BLaER1 (cell line): Measurements from ENCODE around the gene ATRNL1.

Experiments
- H3K27ac ChIP-seq: shearing (Covaris generic); formaldehyde crosslinking; 2 replicates; pipeline ENCODE4 v1.8.1; 2022
- H3K27me3 ChIP-seq: shearing (Covaris generic); formaldehyde crosslinking; 2 replicates; pipeline ENCODE4 v1.8.1; 2022
- H3K36me3 ChIP-seq: shearing (Covaris generic); formaldehyde crosslinking; 2 replicates; pipeline ENCODE4 v1.8.1; 2022
- H3K4me1 ChIP-seq: shearing (Covaris generic); formaldehyde crosslinking; 2 replicates; pipeline ENCODE4 v1.8.1; 2022
- H3K4me2 ChIP-seq: shearing (Covaris generic); formaldehyde crosslinking; 2 replicates; pipeline ENCODE4 v1.8.1; 2022
- H3K4me3 ChIP-seq: shearing (Covaris generic); formaldehyde crosslinking; 2 replicates; pipeline ENCODE4 v1.8.1; 2022
- H3K9ac ChIP-seq: shearing (Covaris generic); formaldehyde crosslinking; 2 replicates; pipeline ENCODE4 v1.8.1; 2022
- H3K9me3 ChIP-seq: shearing (Covaris generic); formaldehyde crosslinking; 2 replicates; pipeline ENCODE4 v1.8.1; 2022
- H4K20me1 ChIP-seq: shearing (Covaris generic); formaldehyde crosslinking; 2 replicates; pipeline ENCODE4 v1.8.1; 2022
- Cebpa-rat ChIP-seq: shearing (Covaris generic); IDR thresholded peaks from 2 replicates; pipeline ENCODE4 v1.8.1; 2022

The ATRNL1 gene

GRCh38 chr10:115761166-115761565 is 668.0 kb downstream of the ATRNL1 start:
- no peak for TF ChIP-seq Cebpa-rat
- H3K4me2 ChIP-seq: no peak overlapping the region

DNA sequence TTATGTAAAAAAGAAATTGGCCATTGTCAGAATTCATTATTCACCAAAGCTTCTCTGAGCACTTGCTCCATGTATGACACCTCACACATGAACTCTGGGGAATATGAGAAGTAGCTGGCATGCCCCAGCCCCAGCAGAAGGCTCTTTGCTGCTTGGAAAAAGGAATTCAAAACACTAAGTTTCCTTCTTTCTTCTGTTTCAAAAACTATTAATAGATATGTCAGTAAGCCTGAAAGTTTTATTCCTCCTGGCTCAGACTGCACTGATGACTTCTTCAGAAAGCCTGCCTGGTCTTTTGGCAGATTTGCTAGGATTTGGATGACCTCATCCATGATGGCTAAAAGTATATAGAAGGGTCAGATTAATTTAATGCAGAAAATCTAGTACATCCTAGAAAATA is 668.9 kb downstream of the ATRNL1 start:
- no peaks in the 10 kb centered on the region for H3K4me1 ChIP-seq
- no peak overlapping the region for H3K4me2 ChIP-seq
- no peaks in the 10 kb centered on the region for H3K36me3 ChIP-seq
- H3K9me3 ChIP-seq: no peaks in the 10 kb centered on the region
- no peak overlapping the region for H3K4me3 ChIP-seq
- no peak overlapping the region for H3K9ac ChIP-seq
- no peak overlapping the region for H3K27ac ChIP-seq
- no peak for TF ChIP-seq Cebpa-rat
- no peaks in the 10 kb centered on the region for H3K27me3 ChIP-seq
- H4K20me1 ChIP-seq: no peaks in the 10 kb centered on the region

More at GRCh38 chr10:115761166-115761565, 668.0 kb downstream of the ATRNL1 start:
- Histone ChIP-seq H3K9ac (no peak overlapping the region), H3K4me1 (no peaks in the 10 kb centered on the region), H3K9me3 (no peaks in the 10 kb centered on the region), H3K36me3 (no peaks in the 10 kb centered on the region), H3K27me3 (no peaks in the 10 kb centered on the region), H4K20me1 (no peaks in the 10 kb centered on the region), H3K4me3 (no peak overlapping the region), H3K27ac (no peak overlapping the region)

DNA sequence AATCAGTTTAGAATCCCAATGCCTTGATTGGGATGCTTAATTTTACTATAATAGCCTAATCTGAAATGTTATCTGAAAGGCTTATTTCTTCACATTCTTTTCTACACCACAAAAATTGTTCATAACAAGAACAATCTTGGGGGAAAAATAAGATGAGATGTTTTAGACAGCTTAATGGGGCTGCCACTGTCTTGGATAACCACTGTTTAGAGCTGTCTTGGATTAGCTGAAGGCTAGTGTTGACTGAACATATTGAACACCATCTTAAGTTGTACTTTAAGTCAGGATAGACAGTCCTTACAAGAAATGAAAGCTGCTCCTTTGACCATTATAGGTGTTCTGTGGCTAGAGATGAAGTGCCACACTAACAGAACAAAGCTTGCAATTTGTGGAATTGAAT is 678.6 kb downstream of the ATRNL1 start:
- no peak overlapping the region for H3K4me3 ChIP-seq
- no peak overlapping the region for H3K4me2 ChIP-seq
- no peak overlapping the region for H3K27ac ChIP-seq
- TF ChIP-seq Cebpa-rat: no peak
- no peak overlapping the region for H3K9ac ChIP-seq
- H3K9me3 ChIP-seq: no peaks in the 10 kb centered on the region
- H3K27me3 ChIP-seq: no peaks in the 10 kb centered on the region
- no peaks in the 10 kb centered on the region for H4K20me1 ChIP-seq
- H3K4me1 ChIP-seq: no peaks in the 10 kb centered on the region
- H3K36me3 ChIP-seq: no peaks in the 10 kb centered on the region

GRCh38 chr10:115772606-115773005 is 679.4 kb downstream of the ATRNL1 start:
- Histone ChIP-seq H3K4me1 (no peaks in the 10 kb centered on the region), H3K36me3 (no peaks in the 10 kb centered on the region), H3K9ac (no peak overlapping the region), H3K27ac (no peak overlapping the region), H3K27me3 (no peaks in the 10 kb centered on the region), H3K9me3 (no peaks in the 10 kb centered on the region), H3K4me3 (no peak overlapping the region), H3K4me2 (no peak overlapping the region), H4K20me1 (no peaks in the 10 kb centered on the region)
- TF ChIP-seq Cebpa-rat: no peak

GRCh38 chr10:115773832-115774231 is 680.7 kb downstream of the ATRNL1 start:
- no peak overlapping the region for H3K4me2 ChIP-seq
- TF ChIP-seq Cebpa-rat: no peak
- no peaks in the 10 kb centered on the region for H3K27me3 ChIP-seq
- no peaks in the 10 kb centered on the region for H3K4me1 ChIP-seq
- H3K27ac ChIP-seq: no peak overlapping the region
- H3K36me3 ChIP-seq: no peaks in the 10 kb centered on the region
- no peaks in the 10 kb centered on the region for H3K9me3 ChIP-seq
- no peak overlapping the region for H3K9ac ChIP-seq
- no peaks in the 10 kb centered on the region for H4K20me1 ChIP-seq
- H3K4me3 ChIP-seq: no peak overlapping the region

DNA sequence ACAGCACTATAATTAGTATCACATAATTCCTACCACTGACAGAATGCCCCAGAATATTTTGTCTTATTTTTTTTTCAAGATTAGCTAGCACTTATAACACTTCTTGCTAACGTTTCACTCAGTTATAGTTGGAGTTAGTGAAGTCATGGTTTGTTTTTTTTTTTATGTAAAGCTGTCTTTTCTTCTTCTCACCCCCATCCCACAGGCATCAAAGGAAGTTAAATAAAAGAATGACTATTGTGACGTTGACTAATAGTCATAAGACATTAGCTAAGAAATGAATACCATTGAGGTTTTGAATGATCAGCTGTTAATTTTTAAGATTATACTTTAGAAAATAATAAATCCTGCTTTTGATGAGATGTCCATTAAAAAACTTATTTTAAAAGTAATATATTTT is 681.6 kb downstream of the ATRNL1 start:
- no peaks in the 10 kb centered on the region for H4K20me1 ChIP-seq
- no peaks in the 10 kb centered on the region for H3K27me3 ChIP-seq
- no peak overlapping the region for H3K27ac ChIP-seq
- no peak for TF ChIP-seq Cebpa-rat
- H3K4me2 ChIP-seq: no peak overlapping the region
- no peak overlapping the region for H3K9ac ChIP-seq
- H3K9me3 ChIP-seq: no peaks in the 10 kb centered on the region
- H3K36me3 ChIP-seq: no peaks in the 10 kb centered on the region
- H3K4me3 ChIP-seq: no peak overlapping the region
- H3K4me1 ChIP-seq: no peaks in the 10 kb centered on the region

- no peaks in the 10 kb centered on the region for H3K36me3 ChIP-seq
- H3K9me3 ChIP-seq: no peaks in the 10 kb centered on the region
- no peak overlapping the region for H3K4me3 ChIP-seq
- no peak for TF ChIP-seq Cebpa-rat
- no peaks in the 10 kb centered on the region for H4K20me1 ChIP-seq
- no peaks in the 10 kb centered on the region for H3K27me3 ChIP-seq
- no peak overlapping the region for H3K27ac ChIP-seq
- H3K4me2 ChIP-seq: no peak overlapping the region
- no peak overlapping the region for H3K9ac ChIP-seq
- no peaks in the 10 kb centered on the region for H3K4me1 ChIP-seq
Measured at GRCh38 chr10:115777646-115778045, 684.5 kb downstream of the ATRNL1 start.

DNA sequence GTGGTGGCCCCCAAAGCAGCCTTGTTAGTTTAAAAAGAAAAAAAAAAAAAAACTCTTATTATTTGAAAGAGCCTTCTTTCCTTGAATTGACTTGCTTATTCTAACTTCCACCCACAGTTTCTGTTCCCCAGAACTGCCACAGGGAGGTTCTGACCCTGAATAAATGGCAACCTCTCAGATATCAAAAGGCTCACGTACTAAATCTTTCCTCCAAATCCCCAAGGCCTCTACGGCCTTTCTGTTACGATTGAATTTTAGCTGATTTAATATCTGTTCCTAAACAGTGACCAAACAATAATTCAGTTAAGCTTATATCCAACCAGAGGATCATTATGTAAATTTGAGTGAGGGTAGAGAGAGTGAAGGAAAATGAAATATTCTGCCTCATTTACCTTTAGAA is 697.1 kb downstream of the ATRNL1 start:
- Histone ChIP-seq H3K4me1 (peaks cover 11% of the 10 kb centered on the region), H4K20me1 (no peaks in the 10 kb centered on the region), H3K9me3 (0 out of 2 replicates have a peak, but pooled peaks cover 3% of the 10 kb centered on the region), H3K4me3 (no peak overlapping the region), H3K27ac (no peak overlapping the region), H3K4me2 (no peak overlapping the region), H3K9ac (no peak overlapping the region), H3K36me3 (no peaks in the 10 kb centered on the region), H3K27me3 (no peaks in the 10 kb centered on the region)
- no peak for TF ChIP-seq Cebpa-rat

DNA sequence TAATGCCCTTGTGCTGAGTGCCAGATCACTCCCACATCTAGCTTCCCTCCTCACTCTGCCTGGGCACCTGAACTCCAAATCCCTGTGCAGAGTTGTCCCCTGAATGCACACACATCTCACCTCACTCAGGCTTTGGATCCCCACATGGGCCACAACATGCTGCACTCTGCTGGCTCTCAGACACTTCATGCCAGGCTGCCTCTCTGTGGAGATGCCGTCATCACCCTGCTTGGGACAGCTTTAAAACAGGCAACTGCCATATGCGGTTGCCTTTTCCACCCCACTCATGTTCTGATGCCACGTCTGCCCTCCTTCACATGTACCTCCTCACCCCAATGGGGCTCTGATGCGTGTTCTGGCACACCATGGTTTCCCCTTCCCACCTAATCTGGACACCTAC is 702.8 kb downstream of the ATRNL1 start:
- TF ChIP-seq Cebpa-rat: no peak
- H3K4me3 ChIP-seq: no peak overlapping the region
- H3K36me3 ChIP-seq: no peaks in the 10 kb centered on the region
- 0 out of 2 replicates have a peak, but pooled peaks cover 8% of the 10 kb centered on the region for H3K9me3 ChIP-seq
- no peaks in the 10 kb centered on the region for H3K4me1 ChIP-seq
- no peak overlapping the region for H3K27ac ChIP-seq
- no peaks in the 10 kb centered on the region for H3K27me3 ChIP-seq
- no peak overlapping the region for H3K4me2 ChIP-seq
- no peaks in the 10 kb centered on the region for H4K20me1 ChIP-seq
- no peak overlapping the region for H3K9ac ChIP-seq

- H3K4me2 ChIP-seq: no peak overlapping the region
- H3K9ac ChIP-seq: no peak overlapping the region
- H3K27ac ChIP-seq: no peak overlapping the region
- no peaks in the 10 kb centered on the region for H3K36me3 ChIP-seq
- no peaks in the 10 kb centered on the region for H3K9me3 ChIP-seq
- H4K20me1 ChIP-seq: no peaks in the 10 kb centered on the region
- H3K4me3 ChIP-seq: no peak overlapping the region
- TF ChIP-seq Cebpa-rat: no peak
- no peaks in the 10 kb centered on the region for H3K27me3 ChIP-seq
- H3K4me1 ChIP-seq: peaks cover 8% of the 10 kb centered on the region; the same call in 1 of the 2 replicates
Measured at GRCh38 chr10:115801457-115801856, 708.3 kb downstream of the ATRNL1 start.

GRCh38 chr10:115801992-115802391 is 708.8 kb downstream of the ATRNL1 start:
- no peaks in the 10 kb centered on the region for H3K9me3 ChIP-seq
- no peaks in the 10 kb centered on the region for H3K27me3 ChIP-seq
- no peak overlapping the region; the same call in 1 of the 2 replicates for H3K4me2 ChIP-seq
- TF ChIP-seq Cebpa-rat: no peak
- no peaks in the 10 kb centered on the region for H3K36me3 ChIP-seq
- H4K20me1 ChIP-seq: no peaks in the 10 kb centered on the region
- no peak overlapping the region for H3K9ac ChIP-seq
- no peak overlapping the region for H3K4me3 ChIP-seq
- H3K27ac ChIP-seq: no peak overlapping the region
- peaks cover 8% of the 10 kb centered on the region; the same call in 1 of the 2 replicates for H3K4me1 ChIP-seq
